AG04449 (cell line): ENCODE results near the gene PRCC.

Experiments
- CTCF ChIA-PET: fragments of 350-600 bp; formaldehyde crosslinking; extraction: SDS; loops from one replicate; lab custom pipeline; 2021; ENCODE audit warnings: antibody characterized with exemption; lab: Yijun Ruan, JAX
- POLR2A ChIA-PET: fragments of 400-600, 350-600 bp; formaldehyde crosslinking; extraction: SDS; loops from one replicate; lab custom pipeline; 2020; ENCODE audit warnings: antibody characterized with exemption, inconsistent platforms; lab: Yijun Ruan, JAX
- DNase-seq: peaks from one replicate; pipeline ENCODE4 v3.0.0-alpha.2; 2010; ENCODE audit warnings: low read depth, low spot score
- H3K4me3 ChIP-seq: 2 replicates; pipeline ENCODE4 v1.5.1; 2011; ENCODE audit warnings: low read depth, mild to moderate bottlenecking, control low read depth, low read length
- TF ChIP-seq, protein P1 (sequence below): IDR thresholded peaks from one replicate; pipeline ENCODE4 v1.5.1; 2011; ENCODE audit warnings: mild to moderate bottlenecking, moderate library complexity, low read length, control low read depth, inconsistent platforms; ENCODE audit not compliant: insufficient read depth; ENCODE audit errors: missing control alignments

PRCC gene

DNA sequence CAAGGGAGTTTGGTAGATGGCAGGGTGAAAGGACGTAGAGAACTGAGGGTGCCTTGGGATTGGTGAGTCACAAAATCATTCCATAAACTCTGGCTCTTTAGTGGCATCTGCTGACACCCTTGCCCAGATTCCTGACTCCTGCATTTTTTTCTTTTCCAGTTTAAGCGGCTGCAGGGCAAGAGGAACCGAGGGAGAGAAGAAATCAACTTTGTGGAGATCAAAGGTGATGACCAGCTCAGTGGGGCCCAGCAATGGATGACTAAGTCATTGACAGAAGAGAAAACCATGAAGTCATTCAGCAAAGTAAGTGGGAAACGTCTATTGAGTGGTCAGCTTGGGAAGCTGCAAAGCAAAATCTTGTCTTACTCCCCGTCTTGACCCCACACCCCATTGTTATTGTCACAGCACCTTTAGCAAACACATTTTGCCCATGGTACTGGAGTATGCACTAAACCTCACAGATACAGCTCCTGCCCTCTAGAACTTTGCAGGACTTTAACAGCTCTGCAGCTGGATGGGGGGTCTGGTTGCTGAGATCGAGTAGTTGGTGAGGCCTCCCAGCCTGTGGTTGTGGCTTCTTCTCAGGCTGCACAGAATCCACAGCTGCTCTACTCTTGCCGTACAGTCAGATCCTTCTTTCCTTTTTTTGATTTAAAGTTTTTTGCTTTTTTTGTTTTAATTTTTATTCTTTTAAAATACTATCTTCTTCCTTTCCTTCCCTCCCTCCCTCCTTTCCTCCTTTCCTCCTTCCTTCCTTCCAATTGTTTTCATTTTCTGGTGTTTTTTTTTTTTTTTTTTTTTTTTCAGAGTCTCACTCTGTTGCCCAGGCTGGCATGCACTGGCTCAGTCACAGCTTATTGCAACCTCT lies 27.4 kb downstream of the PRCC start:
- CTCF ChIA-PET: interaction anchor here (0.7 to 29.3 kb wide), 11 partner anchors 7 to 130 kb away, joined by 3 to 476 read pairs (median 60); partner anchors contain the start of genes INSRR, ISG20L2, LRRC71 and METTL25B
- DNase-seq: no peak
- TF ChIP-seq, protein P1, sequence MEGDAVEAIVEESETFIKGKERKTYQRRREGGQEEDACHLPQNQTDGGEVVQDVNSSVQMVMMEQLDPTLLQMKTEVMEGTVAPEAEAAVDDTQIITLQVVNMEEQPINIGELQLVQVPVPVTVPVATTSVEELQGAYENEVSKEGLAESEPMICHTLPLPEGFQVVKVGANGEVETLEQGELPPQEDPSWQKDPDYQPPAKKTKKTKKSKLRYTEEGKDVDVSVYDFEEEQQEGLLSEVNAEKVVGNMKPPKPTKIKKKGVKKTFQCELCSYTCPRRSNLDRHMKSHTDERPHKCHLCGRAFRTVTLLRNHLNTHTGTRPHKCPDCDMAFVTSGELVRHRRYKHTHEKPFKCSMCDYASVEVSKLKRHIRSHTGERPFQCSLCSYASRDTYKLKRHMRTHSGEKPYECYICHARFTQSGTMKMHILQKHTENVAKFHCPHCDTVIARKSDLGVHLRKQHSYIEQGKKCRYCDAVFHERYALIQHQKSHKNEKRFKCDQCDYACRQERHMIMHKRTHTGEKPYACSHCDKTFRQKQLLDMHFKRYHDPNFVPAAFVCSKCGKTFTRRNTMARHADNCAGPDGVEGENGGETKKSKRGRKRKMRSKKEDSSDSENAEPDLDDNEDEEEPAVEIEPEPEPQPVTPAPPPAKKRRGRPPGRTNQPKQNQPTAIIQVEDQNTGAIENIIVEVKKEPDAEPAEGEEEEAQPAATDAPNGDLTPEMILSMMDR: no peak

DNA sequence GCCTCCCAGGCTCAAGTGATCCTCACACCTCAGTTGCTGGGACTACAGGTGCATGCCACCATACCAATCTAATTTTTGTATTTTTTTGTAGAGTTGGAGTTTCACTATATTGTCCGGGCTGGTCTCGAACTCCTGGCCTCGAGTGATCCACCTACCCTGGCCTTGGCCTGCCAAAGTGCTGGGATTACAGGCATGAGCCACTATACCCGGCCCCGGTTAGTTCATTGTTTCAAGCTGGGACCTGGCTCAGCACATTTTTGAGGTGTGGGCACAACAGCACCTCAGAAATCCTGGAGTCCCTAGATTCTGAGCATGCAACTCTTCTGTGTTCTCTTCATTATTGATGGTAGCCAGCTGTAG lies 28.0 kb downstream of the PRCC start:
- ChIA-PET CTCF (interaction anchor here (0.7 to 29.3 kb wide), 17 partner anchors 7 to 138 kb away, joined by 3 to 476 read pairs (median 22); partner anchors contain the start of genes INSRR, ISG20L2, LRRC71 and METTL25B), POLR2A (interaction anchor here (1.0 kb wide), 1 partner anchor 43 kb away, joined by 3 read pairs; no protein-coding TSS in a partner anchor)
- DNase-seq: no peak
- no peak overlapping the region for H3K4me3 ChIP-seq
- TF ChIP-seq, protein P1: no peak

More for the DNA sequence above, 27.4 kb downstream of the PRCC start:
- H3K4me3 ChIP-seq: no peak overlapping the region
- POLR2A ChIA-PET: interaction anchor here (0.7 to 1.0 kb wide), 2 partner anchors 26 to 43 kb away, joined by 3 read pairs; no protein-coding TSS in a partner anchor

DNA sequence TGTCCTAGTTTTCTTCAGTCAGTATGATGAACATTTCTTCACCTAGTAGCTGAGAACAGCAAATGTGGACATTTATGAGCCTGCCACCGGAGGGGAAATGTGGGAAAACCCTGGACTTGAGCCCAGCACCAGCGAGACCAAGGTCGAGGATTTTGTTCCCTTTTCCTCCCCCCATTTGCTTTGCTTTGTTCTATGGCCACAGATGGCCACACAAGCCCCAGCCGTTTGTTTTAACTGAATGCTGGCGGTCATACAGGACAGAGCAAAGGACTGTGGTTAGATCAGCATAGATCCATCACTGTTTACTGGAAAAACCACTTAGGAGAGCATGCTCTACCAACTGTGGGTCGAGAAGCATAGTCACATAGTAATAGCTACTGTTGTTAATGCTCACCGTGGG lies 28.5 kb downstream of the PRCC start:
- H3K4me3 ChIP-seq: no peak overlapping the region
- POLR2A ChIA-PET: no interaction called here
- CTCF ChIA-PET: interaction anchor here (0.8 to 29.3 kb wide), 19 partner anchors 8 to 138 kb away, joined by 3 to 476 read pairs (median 22); partner anchors contain the start of genes INSRR, ISG20L2, LRRC71 and METTL25B
- TF ChIP-seq, protein P1: no peak
- no peak for DNase-seq

DNA sequence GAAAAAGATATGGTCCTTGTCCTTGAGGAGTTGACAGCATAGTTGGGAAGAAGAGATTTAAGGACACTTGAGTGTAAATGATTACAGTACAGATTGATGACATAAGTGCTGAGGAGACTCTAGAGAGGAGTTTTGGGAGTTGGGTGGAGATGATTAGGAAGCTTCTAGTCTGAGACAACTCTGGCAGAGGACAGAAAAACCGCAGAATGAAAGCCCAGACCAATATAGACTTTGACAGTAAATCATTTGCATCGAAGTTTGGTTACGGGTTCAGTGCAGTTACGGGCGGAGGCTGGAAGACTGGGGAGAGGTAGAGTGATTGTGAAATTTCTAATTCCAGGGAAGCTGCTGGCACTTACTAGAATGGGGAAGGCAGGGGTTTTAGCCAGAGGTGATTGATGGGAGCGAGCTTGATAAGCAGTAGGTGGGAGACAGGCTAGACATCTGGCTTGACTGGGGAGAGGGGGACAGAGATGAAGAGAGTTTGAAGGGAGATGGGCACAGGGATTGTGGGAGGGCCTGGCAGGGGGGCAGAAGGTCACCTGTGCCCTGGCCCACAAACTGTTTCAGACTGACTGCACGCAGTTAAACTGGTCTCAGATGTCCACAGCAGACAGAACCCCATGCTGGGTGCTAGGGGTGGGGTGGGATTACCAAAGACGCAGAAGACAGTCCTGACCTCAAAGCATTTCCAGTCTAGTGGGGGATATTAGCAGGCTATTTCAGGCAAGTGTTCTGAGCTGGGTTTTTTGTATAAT lies 29.2 kb downstream of the PRCC start:
- H3K4me3 ChIP-seq: no peak overlapping the region
- TF ChIP-seq, protein P1: no peak
- CTCF ChIA-PET: interaction anchor here (0.6 to 29.3 kb wide), 31 partner anchors 8 to 137 kb away, joined by 3 to 476 read pairs (median 8); partner anchors contain the start of genes HDGF, INSRR, ISG20L2 and LRRC71
- POLR2A ChIA-PET: interaction anchor here (0.7 kb wide), 1 partner anchor 84 kb away, joined by 3 read pairs; no protein-coding TSS in a partner anchor
- no peak for DNase-seq

DNA sequence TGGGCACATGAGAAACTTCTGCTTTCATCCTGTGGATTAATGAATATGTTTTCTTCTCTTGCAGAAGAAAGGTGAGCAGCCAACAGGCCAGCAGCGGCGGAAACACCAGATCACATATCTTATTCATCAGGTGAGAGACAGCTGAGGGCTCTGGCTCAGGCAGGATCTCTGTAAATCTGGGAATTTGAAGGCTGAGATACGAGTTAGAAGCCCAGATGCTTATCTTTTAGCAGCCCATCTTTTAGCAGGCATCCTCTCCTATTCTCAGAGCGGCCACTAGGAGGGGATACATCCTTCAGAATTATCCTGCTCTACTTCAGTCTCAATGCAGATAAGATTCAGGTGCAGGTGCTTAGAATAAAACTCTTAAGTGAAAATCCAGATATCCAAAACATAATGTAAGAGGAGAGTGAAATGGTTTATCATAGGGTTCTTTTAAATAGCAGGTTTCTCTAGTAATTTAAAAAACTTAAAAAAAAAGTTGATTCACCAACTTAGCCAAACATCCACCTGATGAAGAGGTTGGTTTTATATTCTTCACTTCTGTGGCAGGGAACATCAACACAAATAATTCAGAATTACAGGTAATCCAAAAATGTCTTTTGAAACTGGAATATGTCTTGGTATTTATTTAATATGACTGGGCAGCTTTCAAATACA lies 30.0 kb downstream of the PRCC start:
- no peak for DNase-seq
- H3K4me3 ChIP-seq: no peak overlapping the region
- TF ChIP-seq, protein P1: peak; percentile 73
- ChIA-PET POLR2A (no interaction called here), CTCF (interaction anchor here (0.6 to 29.3 kb wide), 31 partner anchors 9 to 227 kb away, joined by 3 to 476 read pairs (median 8); partner anchors contain the start of genes HDGF, INSRR, ISG20L2 and LRRC71)
